Heart left ventricle (tissue), 16 donors: Measurements from ENCODE around the gene NUAK1. TPM values are rescaled to one million over a fixed set of nuclear protein-coding genes. Genes with fewer than 3 reads are reported as not detected.

Source experiments
- ATAC-seq, 4 donors: fragments of 200-7000 bp; cut with Tn5 transposase; one replicate each; pipeline ENCODE4 v1.9.1; 2020 to 2022; ENCODE audit warnings: moderate library complexity in 4 of 4, mild to moderate bottlenecking in 3 of 4, moderate number of reproducible peaks in 1 of 4
- DNase-seq, 5 donors: peaks; one replicate each; pipeline ENCODE4 v3.0.0-alpha.2; 2020
- H3K27ac ChIP-seq, 12 donors: fragments of 200-600 bp; sonication (generic) in 4 of 12; one replicate each; pipeline versions ENCODE4 v1.5.0 to v1.8.0; 2016 to 2022; ENCODE audit warnings: mild to moderate bottlenecking in 2 of 12
- H3K27me3 ChIP-seq, 9 donors: fragments of 200-600 bp; sonication (generic) in 2 of 9; one replicate each; pipeline versions ENCODE4 v1.5.1 to v1.8.0; 2016 to 2022; ENCODE audit warnings: mild to moderate bottlenecking in 3 of 9
- H3K36me3 ChIP-seq, 9 donors: fragments of 200-600 bp; sonication (generic) in 2 of 9; one replicate each; pipeline versions ENCODE4 v1.5.0 to v1.8.0; 2018 to 2022; ENCODE audit warnings: mild to moderate bottlenecking in 2 of 9
- H3K4me1 ChIP-seq, 12 donors: fragments of 200-600 bp; sonication (generic) in 4 of 12; one replicate each; pipeline versions ENCODE4 v1.5.0 to v1.8.0; 2016 to 2022; ENCODE audit warnings: mild to moderate bottlenecking in 3 of 12
- H3K4me3 ChIP-seq, 12 donors: fragments of 200-600 bp; sonication (generic) in 4 of 12; one replicate each; pipeline versions ENCODE4 v1.5.0 to v1.8.0; 2017 to 2022; ENCODE audit warnings: mild to moderate bottlenecking in 9 of 12, moderate library complexity in 4 of 12
- H3K9me3 ChIP-seq, 12 donors: fragments of 200-600 bp; sonication (generic) in 4 of 12; one replicate each; pipeline versions ENCODE4 v1.5.0 to v1.8.0; 2016 to 2022; ENCODE audit warnings: mild to moderate bottlenecking in 1 of 12
- CTCF ChIP-seq, 12 donors: fragments of 200-600 bp; sonication (generic) in 4 of 12; IDR thresholded peaks; one replicate each; pipeline versions ENCODE4 v1.5.0 to v1.8.0; 2018 to 2022; ENCODE audit warnings: antibody characterized with exemption in 12 of 12, mild to moderate bottlenecking in 5 of 12
- POLR2A ChIP-seq, 2 donors: fragments of 450-650 bp; IDR thresholded peaks; one replicate each; pipeline ENCODE4 v1.6.1; 2017; ENCODE audit warnings: antibody characterized with exemption in 2 of 2, mild to moderate bottlenecking in 2 of 2, moderate library complexity in 2 of 2
- WGBS, 4 donors: extraction: QIAGEN DNeasy Blood & Tissue Kit in 2 of 4; methylation state at CpG; one replicate each; pipeline versions ENCODE4 v1.1.5 to v1.1.7; 2013 to 2018; 5-methylcytosine and 5-hydroxymethylcytosine counted together
- intact Hi-C, 10 donors: fragments of 100-400 bp; cut with DNase I; formaldehyde crosslinking; loops; one replicate each; pipeline versions ENCODE4 v1.11.1 to v1.14.2; 2022
- polyA plus RNA-seq, 2 donors: library from polyadenylated mRNA; stranded (reverse); fragments of 200-250 nt; gene quantifications; one replicate each; pipeline ENCODE4 v1.2.3, GENCODE V29; 2013
- total RNA-seq, 9 donors: library from RNA; depleted of rRNA in 2 of 9; stranded (reverse); fragments of >200 nt in 2 of 9; fragmentation: NEBNext Ultra II Directional in 3 of 9; extraction: Animal tissue kit (Norgen Biotek cat#: 25700) in 3 of 9; gene quantifications; one replicate each; pipeline versions ENCODE4 v1.1.0 to v1.2.4, GENCODE V29; 2016 to 2023
- donor health status: ischemic (EF 13 %, LVEDD 7.1; RV severe dilation, severe dysfunction).
- donor health status: healthy with polysubstance abuse.
- donor health status: DM: no; HTN: yes; CAD: no.
- donor health status: DM: no; HTN: no; CAD: no.
- donor health status: ischemic (EF 25% LVEDD 6.9; RV normal size, moderate dysfunction).
- donor health status: ischemic (EF 25% LVEDD 5.7; RV mildly dilated, moderate dysfunction).
- donor health status: healthy.
- donor health status: DM: yes; HTN: yes; CAD: no.
- donor health status: ischemic (EF 35%, LVEDD 5.7; RV mildly dilated, moderate dysfunction).
- donor health status: nonischemic (EF 11% LVEDD 7.7; RV severe dilation, severe dysfunction).
- donor health status: DM: yes; HTN: yes; CAD: no.
- donor health status: PGD.
- donor health status: ischemic (EF 29% LVEDD 5.4; RV normal size, mild dysfunction).
- donor health status: nonischemic (EF 23%, LVEDD 6.1; RV moderate dilation, normal function).

NUAK1 gene
- total and polyA plus RNA-seq, 11 donors: 10.5 to 50.7 (median 39.4) TPM

- H3K27me3 ChIP-seq: no peaks in the 10 kb centered on the region
- H3K36me3 ChIP-seq: peaks cover 0 to 27% (median 6%) of the 10 kb centered on the region in 9 donors
- intact Hi-C loops: no loop called here
- H3K4me3 ChIP-seq: no peak overlapping the region
- peak; percentile 9 to 46 (median 25) for ATAC-seq
- no peak for TF ChIP-seq POLR2A (IDR thresholded peaks at IDR 0.05)
- no peak for TF ChIP-seq CTCF (IDR thresholded peaks at IDR 0.05)
- no peaks in the 10 kb centered on the region for H3K9me3 ChIP-seq
- no peak for DNase-seq
- H3K27ac ChIP-seq: peak overlapping the region; percentile 16 to 99 (median 80)
- peaks cover 10 to 97% (median 73%) of the 10 kb centered on the region in 12 donors for H3K4me1 ChIP-seq
- WGBS, 4 donors: 29 to 38% (median 32%) methylated on average over 6 of the region's 6 CpGs
These were observed 31.9 kb downstream of the NUAK1 start for GRCh38 chr12:106106892-106107291.

DNA sequence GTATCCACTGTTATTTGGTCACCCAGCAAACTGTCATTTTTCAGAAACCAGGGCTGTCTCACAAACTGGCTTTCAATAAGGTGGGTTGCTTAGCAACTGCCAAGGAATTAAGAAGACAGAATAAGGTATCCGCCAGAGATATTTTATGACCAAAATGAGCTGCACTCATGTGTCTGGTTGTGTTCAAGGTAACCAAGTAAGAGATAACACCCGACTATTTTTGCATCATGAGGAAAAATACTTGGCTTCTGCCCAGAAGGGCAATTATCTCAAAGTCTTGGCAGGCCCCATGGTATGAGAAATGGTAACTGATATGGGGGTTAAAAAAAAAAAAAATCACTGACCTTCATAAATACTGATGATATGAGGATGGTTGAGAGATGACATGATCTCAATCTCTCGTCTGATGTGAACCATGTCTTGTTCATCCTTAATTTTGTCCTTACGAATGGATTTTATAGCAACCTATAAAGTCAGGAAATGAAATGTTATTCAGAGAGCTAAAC lies 32.6 kb downstream of the NUAK1 start:
- H3K27me3 ChIP-seq: no peaks in the 10 kb centered on the region
- ATAC-seq (peak; percentile 56 to 67 (median 63)), DNase-seq (no peak)
- H3K9me3 ChIP-seq: no peaks in the 10 kb centered on the region
- WGBS, 4 donors: 28 to 41% (median 33%) methylated on average over 4 of the region's 4 CpGs
- no peak overlapping the region for H3K4me3 ChIP-seq
- H3K27ac ChIP-seq: peak overlapping the region; percentile 30 to 99 (median 80)
- H3K36me3 ChIP-seq: peaks cover 0 to 27% (median 6%) of the 10 kb centered on the region in 9 donors
- peaks cover 13 to 97% (median 75%) of the 10 kb centered on the region in 12 donors for H3K4me1 ChIP-seq
- intact Hi-C loops: no loop called here
- no peak for TF ChIP-seq CTCF (IDR thresholded peaks at IDR 0.05)
- no peak for TF ChIP-seq POLR2A (IDR thresholded peaks at IDR 0.05)

DNA sequence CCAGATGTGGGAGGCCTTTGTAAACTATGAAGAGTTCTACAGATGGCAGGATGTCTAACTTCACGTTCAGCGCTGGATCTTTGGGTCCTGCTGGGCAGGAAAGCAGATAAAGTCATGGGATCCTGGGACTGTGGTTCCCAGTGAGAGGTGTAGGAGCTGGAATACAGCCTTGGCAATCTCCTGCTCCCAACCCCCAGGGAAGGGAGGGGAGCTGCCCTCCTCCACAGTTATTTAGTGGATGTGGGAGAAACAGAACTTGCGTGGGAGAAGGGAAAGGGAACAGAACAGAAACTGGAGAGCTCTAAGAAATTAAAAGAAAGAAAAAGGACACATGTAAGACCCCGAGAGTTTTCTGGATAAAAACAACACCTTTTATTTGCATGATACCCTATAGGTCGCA lies 37.0 kb downstream of the NUAK1 start:
- peaks cover 3 to 94% (median 62%) of the 10 kb centered on the region in 12 donors for H3K4me1 ChIP-seq
- ATAC-seq: peak in 2 of 4 donors; percentile 17 to 57

More for the DNA sequence above, 37.0 kb downstream of the NUAK1 start:
- no peaks in the 10 kb centered on the region for H3K9me3 ChIP-seq
- no peaks in the 10 kb centered on the region for H3K27me3 ChIP-seq
- intact Hi-C loops: no loop called here
- peaks cover 0 to 47% (median 9%) of the 10 kb centered on the region in 9 donors for H3K36me3 ChIP-seq
- 28 to 39% (median 31%) methylated on average over 5 of the region's 5 CpGs for WGBS, 4 donors
- DNase-seq: no peak
- peak overlapping the region in 7 of 12 donors; percentile 5 to 99 (median 82) for H3K27ac ChIP-seq
- TF ChIP-seq CTCF (IDR thresholded peaks at IDR 0.05) (no peak), POLR2A (IDR thresholded peaks at IDR 0.05) (no peak)
- no peak overlapping the region for H3K4me3 ChIP-seq
